NCI-H526 treated with DMSO at 0.1 percent for 48 hours (cell line): ENCODE results near the gene ATP6V0B.

ENCODE experiments used
- DNase-seq: peaks from one replicate; lab custom pipeline; 2025; lab: John Stamatoyannopoulos, UW

The ATP6V0B gene

DNA sequence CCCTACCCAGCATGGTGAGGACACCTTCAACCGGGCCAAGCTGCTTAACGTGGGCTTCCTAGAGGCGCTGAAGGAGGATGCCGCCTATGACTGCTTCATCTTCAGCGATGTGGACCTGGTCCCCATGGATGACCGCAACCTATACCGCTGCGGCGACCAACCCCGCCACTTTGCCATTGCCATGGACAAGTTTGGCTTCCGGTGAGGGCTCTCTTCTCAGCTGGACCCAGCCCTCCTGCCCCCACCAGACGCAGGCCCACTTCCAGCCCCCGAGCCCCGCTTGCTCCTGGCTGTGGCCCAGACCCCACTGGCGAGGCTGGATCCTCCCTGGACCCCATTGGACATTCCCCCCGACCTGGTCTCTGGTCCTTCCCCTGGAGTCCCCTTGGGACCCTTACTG is 10.1 kb downstream of the ATP6V0B start:
- no peak for DNase-seq

DNA sequence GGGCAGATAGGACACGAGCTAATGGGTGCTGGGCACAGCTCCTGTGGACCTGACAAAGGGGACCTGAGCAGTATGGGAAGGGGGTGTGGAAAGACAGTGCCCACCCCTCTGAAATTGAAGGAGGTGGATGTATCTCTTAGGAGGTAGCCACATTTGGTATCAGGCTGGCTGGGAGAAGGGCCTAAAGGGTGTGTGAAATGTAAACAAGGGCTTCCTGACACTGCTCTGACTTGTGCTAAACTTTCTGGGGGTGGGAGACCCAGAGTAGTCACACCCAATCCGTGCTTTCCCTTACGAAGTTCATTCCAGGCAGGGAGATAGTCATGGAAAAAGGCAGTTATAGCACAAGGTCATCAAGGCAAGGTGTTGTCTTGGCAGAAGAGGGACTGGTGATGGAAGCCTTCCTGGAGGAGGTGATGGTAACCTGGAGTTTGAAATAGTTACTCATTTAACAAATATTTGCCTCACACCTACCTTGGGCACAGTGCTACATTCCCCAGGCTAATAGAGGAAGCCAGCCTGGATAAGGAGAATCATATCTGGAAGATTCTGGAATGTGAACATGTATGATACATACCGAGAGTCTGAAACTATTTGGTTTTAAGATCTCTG is 11.3 kb downstream of the ATP6V0B start:
- DNase-seq, result no peak

DNA sequence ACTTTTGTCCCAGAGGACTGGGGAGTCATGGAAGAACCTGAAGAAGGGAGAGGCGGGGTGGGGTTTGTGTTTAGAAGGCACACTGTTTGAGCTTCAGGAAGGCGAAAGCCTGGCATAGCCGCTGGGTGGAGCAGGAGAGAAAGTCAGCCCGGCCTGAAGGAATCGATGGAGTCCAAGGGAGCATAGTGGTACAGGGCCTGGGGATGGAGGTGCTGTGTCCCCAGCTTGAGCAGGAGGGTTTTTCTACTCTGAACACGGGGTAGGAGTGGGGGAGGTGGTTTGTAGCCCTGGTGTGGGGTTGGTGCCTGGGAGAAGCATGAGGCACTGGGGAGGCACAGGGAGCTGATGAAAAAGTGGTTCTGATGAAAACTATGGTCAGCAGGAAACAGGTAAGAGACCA is 12.0 kb downstream of the ATP6V0B start:
- DNase-seq, result no peak

DNA sequence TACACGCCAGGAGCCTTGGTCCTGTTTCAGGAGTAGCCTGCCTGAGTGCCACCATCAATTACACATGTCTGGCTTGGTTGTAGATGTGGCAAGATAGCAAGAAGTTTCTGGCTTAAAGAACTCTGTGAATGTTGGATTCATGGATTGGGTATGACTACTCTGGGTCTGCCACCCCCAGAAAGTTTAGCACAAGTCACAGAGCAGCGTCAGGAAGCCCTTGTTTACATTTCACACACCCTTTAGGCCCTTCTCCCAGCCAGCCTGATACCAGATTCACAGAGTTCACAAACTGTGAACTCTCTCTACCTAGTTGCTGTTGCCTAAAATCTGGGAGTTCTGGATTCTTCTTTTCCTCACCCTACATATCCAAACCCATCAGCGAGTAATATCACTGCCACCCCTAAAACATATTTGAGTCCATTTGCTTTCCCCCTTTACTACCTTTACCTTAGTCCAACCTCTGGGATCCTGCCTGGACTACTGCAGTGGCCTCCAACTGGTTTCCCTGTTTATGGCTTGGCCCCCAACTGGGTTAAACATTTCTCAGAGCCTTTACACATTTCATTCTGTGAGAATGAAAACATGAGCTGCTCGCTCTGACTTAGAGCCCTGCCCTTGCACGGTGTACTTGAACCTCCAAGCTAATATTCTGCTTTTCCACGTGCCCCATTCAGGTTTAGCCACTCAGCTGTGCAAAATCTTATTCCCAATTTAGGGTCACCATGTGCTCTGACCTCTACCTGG is 12.6 kb downstream of the ATP6V0B start:
- DNase-seq, result no peak

DNA sequence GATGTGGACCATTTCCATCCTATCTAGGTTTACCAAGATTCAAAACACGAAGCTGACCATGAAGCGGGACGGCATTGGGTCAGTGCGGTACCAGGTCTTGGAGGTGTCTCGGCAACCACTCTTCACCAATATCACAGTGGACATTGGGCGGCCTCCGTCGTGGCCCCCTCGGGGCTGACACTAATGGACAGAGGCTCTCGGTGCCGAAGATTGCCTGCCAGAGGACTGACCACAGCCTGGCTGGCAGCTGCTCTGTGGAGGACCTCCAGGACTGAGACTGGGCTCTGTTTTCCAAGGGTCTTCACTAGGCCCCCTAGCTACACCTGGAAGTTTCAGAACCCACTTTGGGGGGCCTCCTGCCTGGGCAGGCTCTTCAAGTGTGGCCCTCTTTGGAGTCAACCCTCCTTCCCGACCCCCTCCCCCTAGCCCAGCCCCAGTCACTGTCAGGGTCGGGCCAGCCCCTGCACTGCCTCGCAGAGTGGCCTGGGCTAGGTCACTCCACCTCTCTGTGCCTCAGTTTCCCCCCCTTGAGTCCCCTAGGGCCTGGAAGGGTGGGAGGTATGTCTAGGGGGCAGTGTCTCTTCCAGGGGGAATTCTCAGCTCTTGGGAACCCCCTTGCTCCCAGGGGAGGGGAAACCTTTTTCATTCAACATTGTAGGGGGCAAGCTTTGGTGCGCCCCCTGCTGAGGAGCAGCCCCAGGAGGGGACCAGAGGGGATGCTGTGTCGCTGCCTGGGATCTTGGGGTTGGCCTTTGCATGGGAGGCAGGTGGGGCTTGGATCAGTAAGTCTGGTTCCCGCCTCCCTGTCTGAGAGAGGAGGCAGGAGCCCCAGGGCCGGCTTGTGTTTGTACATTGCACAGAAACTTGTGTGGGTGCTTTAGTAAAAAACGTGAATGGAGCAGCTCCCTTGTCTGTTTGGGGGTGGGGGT is 15.8 kb downstream of the ATP6V0B start:
- DNase-seq, result no peak

DNA sequence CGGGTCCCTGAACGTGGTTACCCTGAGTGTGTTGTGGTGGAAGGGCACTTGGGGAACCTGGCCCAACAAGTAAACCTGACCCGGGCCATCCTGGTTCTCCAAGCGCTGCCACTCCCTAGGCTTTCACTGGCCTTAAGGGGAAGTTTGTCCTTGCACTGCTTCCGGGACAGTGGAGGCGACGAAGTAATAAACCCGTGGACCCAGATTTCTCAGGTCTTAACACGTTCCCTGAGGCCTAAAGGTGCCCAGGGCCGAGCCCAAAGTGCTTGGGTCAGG is 16.4 kb downstream of the ATP6V0B start:
- no peak for DNase-seq

DNA sequence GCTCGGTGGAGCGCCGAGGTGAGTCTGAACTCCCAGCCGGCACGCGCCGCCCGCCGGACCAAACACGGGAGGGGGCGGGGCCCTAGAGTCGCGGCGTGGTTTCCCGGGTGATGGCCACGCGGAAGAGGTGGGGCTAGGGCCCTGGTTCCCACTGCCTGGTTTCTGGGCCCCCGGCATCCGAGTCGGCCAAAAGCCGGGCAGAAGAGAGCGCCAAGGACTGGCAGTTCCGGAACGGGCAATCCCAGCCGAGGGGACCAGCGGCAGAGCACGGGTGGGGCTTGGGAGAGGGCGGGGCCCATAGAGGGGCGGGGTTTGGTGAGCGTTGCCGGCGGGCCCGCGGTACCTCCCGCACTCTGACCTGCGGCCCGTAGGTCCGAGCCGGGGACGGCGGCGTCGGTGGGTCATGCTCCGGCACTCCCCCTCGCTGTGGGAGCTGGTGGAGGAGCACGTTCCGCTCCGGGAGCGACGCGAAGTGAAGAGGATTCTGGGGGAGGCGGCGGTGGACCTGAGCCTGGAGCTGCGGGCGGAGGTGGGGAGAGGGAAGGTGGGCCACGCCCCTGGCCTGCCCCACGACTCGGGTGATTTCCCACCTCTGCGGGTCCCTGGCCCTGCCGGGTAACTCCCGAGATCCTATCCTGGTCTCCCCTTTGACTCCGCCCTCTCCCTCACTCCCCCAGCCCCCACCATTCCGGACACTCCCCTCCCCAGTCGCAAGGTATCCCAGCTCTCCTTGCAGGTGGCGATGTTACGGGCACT is 16.9 kb downstream of the ATP6V0B start, which contains the start of gene CCDC24:
Gene CCDC24 (plus strand): TSS at position 124 of the 756 bp plus-strand sequence. CDS start 280 bp downstream, at position 404.
- peak; percentile 86 for DNase-seq

DNA sequence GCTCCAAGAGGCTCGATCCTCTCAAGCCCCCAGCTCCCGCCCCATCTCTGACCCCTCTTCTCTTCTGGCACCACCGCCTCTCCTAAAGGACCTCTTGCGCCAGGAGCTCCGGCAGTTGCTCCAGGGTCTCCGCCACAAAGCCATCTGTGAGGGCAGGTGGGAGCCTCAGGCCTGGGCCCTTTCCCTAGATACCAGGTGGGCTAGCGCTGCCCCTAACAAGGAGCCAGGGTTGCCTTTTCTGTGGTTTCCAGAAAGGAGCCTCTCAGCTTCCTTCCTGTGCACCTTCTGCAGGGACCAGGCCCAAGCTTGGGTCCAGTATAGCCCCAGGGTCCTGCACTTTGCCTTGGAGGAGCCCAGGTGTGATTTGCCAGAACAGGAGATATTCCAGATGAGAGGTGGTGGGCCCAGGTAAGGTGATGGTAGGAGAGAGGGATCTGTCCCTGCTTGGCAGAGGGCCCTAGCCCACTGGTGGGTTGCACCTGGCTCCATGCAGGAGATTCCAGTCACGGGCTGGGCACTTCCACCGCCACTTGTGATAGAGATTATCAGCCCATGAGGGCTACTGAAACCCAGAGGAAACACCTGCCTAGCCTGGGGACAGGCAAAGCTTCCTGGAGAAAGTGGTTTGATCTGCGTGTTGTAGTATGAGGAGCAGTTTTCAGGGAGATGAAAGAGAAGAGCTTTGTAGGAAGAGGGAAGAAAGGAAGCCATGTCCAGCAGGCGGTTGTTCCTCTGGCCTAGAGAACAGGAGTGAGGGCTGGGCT is 17.7 kb downstream of the ATP6V0B start:
- DNase-seq, result peak; percentile 17

DNA sequence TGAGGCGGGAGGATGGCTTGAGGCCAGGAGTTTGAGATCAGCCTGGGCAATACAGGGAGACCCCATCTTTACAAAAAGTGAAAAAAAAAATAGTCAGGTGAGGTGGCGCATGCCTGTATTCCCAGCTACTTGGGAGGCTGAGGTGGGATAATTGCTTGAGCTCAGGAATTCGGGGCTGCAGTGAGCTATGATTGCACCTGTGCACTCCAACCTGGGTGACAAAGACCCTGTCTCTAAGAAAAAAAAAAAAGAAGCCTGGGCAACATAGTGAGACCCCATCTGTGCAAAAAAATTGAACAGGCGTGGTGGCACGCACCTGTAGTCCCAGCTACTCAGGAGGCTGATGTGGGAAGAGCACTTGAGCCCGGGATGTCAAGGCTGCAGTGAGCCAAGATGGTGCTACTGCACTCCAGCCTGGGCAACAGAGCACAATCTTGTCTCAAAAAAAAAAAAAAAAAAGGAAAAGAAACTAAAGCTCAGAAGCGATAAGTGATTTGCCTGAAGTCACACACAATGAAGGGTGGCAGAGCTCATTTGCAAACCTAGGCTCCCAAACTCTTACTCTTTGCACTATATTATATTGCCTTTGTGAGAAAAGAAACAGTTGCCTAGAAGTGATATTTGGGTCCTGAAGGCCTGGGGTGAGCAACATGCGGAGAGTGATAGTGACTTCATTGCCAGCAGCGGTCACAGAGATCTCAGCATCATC is 18.6 kb downstream of the ATP6V0B start:
- no peak for DNase-seq

DNA sequence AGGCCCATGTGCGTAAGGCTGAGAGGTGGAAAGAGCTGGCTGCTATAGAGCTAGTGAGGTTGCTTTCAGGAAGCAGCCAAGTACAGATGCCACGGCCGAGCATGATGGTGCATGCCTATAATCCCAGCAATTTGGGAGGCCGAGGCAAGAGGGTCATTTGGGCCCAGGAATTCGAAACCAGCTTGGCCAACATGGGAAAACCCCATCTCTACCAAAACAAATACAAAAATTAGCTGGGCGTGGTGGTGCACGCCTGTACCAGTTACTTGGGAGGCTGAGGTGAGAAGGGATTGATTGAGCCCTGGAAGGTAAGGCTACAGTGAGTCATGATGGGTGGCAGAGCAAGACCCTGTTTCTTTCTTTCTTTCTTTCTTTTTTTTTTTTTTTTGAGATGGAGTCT is 19.3 kb downstream of the ATP6V0B start:
- no peak for DNase-seq

DNA sequence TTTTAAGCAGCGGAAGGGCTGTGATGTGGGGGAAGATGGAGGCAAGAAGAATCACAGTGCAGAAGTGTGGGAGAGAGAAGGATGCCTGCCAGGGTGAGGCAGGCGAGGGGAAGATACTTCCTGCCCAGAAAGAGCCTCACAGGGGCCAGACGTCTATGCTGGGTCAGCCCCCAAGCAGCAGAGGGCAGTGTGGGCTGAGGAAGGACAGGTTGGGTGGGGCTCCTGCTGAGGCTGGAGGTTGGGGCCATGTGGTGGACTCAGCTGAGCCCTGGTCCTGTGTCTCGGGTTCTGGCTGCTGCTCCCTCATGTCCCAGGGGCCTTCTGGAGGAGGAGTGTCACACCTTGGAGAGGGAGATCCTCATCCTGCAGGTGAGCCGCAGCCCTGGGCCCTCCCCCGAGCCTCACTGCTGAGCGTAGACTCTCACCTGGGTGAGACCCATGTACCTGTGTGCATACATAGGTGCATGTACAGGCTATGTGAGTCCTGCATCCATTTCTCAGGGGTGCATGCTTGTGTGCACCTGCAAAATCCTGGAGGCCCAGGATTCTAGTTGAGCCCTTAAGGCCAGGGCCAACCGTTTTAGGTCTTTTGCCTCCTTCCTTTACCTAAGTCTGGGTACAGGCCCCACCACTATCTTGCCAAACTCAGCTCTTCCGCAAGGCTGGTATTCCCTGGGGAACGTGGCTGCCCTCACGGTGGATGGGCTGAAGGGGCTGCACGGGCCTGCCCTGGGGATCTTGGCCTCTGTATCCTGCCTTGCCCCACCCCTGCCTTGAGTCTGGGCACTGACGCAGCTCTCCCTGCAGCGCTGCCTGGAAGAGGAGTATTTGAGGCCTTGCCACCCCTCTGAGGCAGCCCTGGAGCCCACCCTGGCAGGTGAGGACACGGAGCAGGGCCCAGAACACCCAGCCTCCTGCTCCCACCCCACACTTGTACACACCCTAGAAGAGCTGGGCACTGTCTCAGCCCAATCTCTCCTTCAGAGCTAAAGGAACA is 20.3 kb downstream of the ATP6V0B start:
- peak; percentile 44 for DNase-seq

DNA sequence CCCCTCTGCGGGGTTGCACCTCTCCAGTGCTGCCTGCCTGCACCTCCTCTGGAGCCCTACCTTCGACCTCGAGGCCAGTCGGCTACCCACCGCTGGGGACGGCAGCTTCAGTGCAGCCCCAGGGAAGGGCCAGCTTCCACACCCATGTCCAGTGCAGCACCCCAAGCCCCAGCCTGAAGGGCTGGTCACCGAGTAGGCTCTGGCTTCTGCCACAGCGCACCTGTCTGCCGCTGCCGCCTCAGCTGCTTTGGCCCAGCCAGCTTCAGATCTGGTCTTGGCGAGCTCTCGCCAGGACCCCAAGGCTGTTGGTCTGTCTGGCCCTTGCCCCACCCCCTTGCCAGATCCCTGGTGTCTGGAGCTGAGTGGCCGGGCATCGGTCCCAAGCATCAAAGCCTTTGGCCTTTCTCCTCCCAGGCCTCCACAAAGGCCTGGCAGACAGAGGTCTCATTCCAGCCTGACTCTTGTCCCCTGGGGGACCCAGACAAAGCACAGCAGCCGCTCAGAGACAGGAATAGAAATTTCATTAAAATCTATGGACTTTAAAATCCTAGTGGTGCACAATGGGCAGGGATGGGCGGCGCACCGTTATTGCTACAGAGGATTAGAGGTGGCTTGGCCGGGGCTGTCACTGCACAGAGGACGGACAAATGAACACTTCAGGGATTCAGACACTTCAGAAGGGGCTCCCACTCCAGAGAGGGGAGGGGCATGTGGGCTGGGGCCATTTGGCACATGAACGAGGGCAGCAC is 21.4 kb downstream of the ATP6V0B start:
- DNase-seq, result no peak

DNA sequence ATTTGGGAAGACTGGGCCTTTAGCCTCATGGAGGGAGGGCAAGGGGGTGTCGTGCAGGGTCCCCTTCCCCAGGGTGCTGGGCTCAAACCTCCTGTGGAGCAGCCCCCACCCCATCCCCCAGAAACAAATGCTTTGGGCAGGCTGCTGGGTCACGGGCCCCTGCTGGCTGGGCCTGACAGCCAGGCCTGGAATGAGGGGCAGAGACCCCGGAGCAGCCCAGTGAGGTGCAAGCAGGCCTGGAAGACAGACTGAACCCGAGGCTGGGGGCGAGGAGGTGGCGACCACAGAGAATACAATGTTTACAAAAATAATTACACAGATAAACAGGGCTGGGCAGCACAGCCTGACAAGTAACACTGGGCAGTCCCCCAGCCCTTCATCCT is 22.0 kb downstream of the ATP6V0B start:
- DNase-seq, result no peak

DNA sequence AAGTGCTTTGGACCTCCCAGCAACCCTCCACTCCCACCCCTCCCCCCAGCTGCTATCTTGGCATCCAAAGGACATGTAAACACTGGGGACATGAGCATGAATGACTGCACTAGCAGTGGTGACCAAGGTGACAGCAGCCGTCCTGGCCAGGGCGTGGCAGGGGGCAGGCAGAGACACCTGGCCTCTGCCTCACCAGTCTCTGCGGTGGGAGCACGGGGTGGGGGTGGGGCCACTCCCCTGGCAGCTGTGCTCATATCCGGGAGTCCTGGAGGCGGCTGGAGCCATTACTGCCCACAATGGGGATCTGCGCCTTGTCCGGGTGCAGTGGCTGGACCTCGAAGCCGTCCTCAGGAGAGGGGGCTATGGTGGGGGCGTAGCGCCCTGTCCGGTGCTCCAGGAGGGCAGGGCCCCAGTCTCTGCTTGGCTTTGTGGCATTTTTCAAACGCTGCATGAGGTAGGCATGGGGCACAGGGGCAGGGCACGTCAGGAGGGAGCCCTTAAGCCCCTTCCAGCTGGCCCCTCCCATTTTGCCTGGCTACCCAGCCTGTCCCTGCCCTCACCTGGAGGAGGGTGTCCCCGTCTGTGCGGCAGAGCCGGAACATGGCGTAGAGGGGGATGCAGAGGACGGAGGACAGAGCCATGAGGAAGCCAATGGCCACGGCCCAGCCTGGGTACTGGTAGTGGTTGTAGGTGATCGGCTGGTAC is 22.7 kb downstream of the ATP6V0B start:
- no peak for DNase-seq

DNA sequence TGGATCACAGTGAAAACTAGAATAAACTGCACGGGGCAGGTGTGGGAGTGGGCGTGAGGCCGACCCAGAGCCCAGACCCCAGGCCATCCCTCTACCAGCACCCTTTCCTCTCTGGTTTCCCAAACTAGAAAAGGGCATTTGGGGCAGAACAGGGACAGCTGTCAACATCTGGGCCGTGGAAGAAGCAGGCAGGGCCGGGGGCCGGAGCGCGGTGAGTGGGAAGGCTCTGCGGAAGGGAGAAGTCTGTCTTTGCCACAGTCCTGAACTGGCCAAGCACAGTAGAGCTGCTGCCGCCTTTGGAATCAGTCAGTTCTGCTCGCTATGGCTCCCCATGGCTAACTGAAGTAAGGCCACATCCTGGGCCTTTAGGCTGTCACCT is 23.2 kb downstream of the ATP6V0B start:
- DNase-seq, result no peak

DNA sequence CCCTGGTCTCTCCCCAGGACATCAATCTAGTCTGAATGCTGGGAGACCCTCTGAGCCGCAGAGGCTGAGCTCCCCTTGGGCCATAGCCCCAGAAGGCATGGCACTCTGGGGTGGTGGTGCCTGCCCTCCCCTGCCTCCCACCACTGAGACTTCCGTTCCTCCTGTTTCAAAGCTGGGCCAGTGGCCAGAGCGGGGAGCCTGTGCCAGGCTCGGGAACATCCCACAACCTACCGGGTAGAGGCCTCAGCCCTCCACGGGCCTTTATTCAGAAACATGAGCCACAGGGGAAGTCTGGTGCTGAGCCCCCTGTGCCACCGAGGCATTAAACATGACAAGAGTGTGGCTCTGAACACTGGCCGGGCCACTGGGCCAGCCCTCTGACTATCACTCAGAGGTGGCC is 24.7 kb downstream of the ATP6V0B start:
- DNase-seq, result no peak

DNA sequence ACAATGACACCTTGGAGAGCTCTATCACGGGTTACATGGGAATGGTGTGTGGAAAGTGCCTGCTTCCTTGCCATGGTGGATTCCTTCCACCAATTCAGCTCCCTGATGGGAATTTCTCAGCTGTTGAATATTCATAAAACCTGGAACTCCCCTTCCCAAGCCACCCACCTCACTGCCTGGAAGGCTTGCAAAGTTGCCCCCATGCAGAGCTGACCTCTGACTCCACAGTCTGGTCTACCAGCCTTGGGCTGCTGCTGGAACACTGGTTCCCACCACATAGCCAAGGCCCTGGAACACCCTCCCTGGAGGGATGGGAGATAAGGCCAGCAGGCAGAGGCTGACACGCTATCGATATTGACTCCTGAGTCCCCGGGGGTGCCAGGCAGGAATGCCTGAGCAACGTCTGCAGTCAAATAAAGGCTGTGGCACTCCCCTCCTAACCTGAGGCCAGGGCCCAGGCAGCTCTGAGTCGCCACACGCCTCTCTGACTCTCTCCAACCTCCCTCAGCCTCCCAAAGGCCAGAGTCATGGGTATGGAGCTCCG is 25.4 kb downstream of the ATP6V0B start:
- DNase-seq, result no peak

DNA sequence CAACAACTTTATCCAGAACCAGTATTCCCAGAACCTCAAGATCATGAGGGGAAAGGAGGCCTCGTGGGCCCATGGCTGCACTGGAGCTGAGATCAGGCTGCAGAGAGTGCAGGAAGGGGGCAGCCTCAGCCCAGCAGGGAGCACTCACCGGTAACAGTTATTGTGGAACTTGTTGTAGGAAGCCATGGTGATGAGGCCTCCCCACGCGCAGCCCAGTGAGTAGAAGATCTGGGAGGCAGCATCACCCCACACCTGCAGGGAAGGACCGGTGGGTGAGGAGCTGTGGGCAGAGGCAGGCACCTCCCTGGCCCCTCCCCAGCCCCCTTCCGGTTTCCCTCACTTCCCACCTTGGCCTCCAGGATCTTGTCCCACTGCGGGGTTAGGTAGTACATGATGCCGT is 27.4 kb downstream of the ATP6V0B start:
- DNase-seq, result no peak
